Measurements from ENCODE around the gene TSSC4.

TSSC4 gene

GRCh38 chr11:2388431-2389376, 11.8 kb upstream of the TSSC4 start:
- peaks cover 4 to 11% of the 10 kb centered on the region in 2 donors for H3K36me3 ChIP-seq (ENCODE audit: control insufficient read depth in 2 of 2, insufficient read depth in 2 of 2, low read length in 2 of 2)

GRCh38 chr11:2389377-2390026, 11.0 kb upstream of the TSSC4 start:
- peak overlapping the region; percentile 94 for H3K27ac ChIP-seq (ENCODE audit: low read length)
- peaks cover 11 to 15% of the 10 kb centered on the region in 2 donors for H3K36me3 ChIP-seq (ENCODE audit: control insufficient read depth in 2 of 2, insufficient read depth in 2 of 2, low read length in 2 of 2)
- peaks cover 90% of the 10 kb centered on the region for H3K4me1 ChIP-seq (ENCODE audit: control insufficient read depth, insufficient read depth, low read length)
- H3K4me3 ChIP-seq (ENCODE audit: low read length in 2 of 2), result peak overlapping the region; percentile 25 to 49
- H3K9ac ChIP-seq (ENCODE audit: low read length in 2 of 2), result peak overlapping the region; percentile 36 to 57
- H3K9me3 ChIP-seq (ENCODE audit: control insufficient read depth in 2 of 2, low read length in 2 of 2), result no peaks in the 10 kb centered on the region
- H3K27me3 ChIP-seq (ENCODE audit: control insufficient read depth in 1 of 2, insufficient read depth in 2 of 2, low read length in 2 of 2), result no peaks in the 10 kb centered on the region

More at GRCh38 chr11:2388431-2389376, 11.8 kb upstream of the TSSC4 start:
- H3K27ac ChIP-seq (ENCODE audit: low read length), result peak overlapping the region; percentile 94
- H3K4me3 ChIP-seq (ENCODE audit: low read length in 2 of 2), result peak overlapping the region in 1 of 2 donors; percentile 49
- peaks cover 93% of the 10 kb centered on the region for H3K4me1 ChIP-seq (ENCODE audit: control insufficient read depth, insufficient read depth, low read length)
- H3K9ac ChIP-seq (ENCODE audit: low read length in 2 of 2), result peak overlapping the region; percentile 47 to 60
- no peaks in the 10 kb centered on the region for H3K9me3 ChIP-seq (ENCODE audit: control insufficient read depth in 2 of 2, low read length in 2 of 2)
- H3K27me3 ChIP-seq (ENCODE audit: control insufficient read depth in 1 of 2, insufficient read depth in 2 of 2, low read length in 2 of 2), result no peaks in the 10 kb centered on the region

GRCh38 chr11:2390091-2390724, 10.3 kb upstream of the TSSC4 start:
- Histone ChIP-seq H3K4me1 (ENCODE audit: control insufficient read depth, insufficient read depth, low read length) (peaks cover 86% of the 10 kb centered on the region), H3K36me3 (ENCODE audit: control insufficient read depth in 2 of 2, insufficient read depth in 2 of 2, low read length in 2 of 2) (peaks cover 12 to 13% of the 10 kb centered on the region in 2 donors), H3K9me3 (ENCODE audit: control insufficient read depth in 2 of 2, low read length in 2 of 2) (no peaks in the 10 kb centered on the region), H3K9ac (ENCODE audit: low read length in 2 of 2) (peak overlapping the region; percentile 47 to 61), H3K4me3 (ENCODE audit: low read length in 2 of 2) (peak overlapping the region; percentile 40 to 49), H3K27ac (ENCODE audit: low read length) (peak overlapping the region; percentile 94), H3K27me3 (ENCODE audit: control insufficient read depth in 1 of 2, insufficient read depth in 2 of 2, low read length in 2 of 2) (no peaks in the 10 kb centered on the region)

- H3K9me3 ChIP-seq (ENCODE audit: control insufficient read depth in 2 of 2, low read length in 2 of 2), result no peaks in the 10 kb centered on the region
- H3K4me3 ChIP-seq (ENCODE audit: low read length in 2 of 2), result peak overlapping the region; percentile 40 to 49
- peaks cover 81% of the 10 kb centered on the region for H3K4me1 ChIP-seq (ENCODE audit: control insufficient read depth, insufficient read depth, low read length)
- no peaks in the 10 kb centered on the region for H3K27me3 ChIP-seq (ENCODE audit: control insufficient read depth in 1 of 2, insufficient read depth in 2 of 2, low read length in 2 of 2)
- peaks cover 16 to 17% of the 10 kb centered on the region in 2 donors for H3K36me3 ChIP-seq (ENCODE audit: control insufficient read depth in 2 of 2, insufficient read depth in 2 of 2, low read length in 2 of 2)
- H3K9ac ChIP-seq (ENCODE audit: low read length in 2 of 2), result peak overlapping the region; percentile 60 to 61
- peak overlapping the region; percentile 94 for H3K27ac ChIP-seq (ENCODE audit: low read length)
These were observed 9.8 kb upstream of the TSSC4 start for GRCh38 chr11:2390725-2391151.

DNA sequence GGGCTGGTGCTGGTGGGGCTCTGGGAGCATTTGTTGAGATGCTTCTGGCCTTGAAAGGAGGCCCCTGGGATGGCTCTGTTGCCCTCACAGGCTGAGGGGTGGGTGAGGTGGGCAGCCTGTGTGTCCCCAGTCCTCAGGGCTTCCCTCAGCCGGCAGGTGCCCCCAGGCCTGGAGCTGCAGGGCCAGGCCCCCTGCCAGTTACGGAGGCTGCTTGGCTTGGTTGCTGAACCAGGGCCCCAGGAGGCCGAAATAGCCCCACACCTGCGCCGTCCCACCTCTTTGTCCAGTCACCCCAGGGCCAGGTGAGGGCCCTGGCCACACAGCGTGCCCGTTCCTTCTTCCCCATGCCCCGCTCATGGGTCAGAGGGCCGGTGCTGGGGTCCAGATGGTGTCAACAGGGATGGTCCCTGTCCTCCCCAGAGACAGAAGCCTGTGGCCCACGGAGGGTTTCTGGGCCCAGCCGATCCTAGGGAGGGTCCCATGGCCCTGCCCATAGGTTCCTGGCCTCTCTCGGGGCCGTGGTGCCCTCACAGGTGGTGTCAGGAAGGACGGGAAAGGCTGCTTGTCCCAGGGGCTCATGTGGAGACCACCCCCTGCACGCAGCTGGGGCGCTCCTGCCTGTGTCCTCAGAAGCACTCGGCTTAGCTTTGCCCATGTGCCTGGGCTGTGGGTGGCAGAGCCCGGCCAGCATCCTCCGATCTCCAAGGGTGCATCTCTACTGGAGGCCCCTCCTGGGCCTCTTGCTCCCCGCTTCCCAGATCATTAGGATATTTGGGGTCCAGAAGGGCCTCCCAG, 9.2 kb upstream of the TSSC4 start:
- Histone ChIP-seq H3K27ac (ENCODE audit: low read length) (peak overlapping the region; percentile 94), H3K4me3 (ENCODE audit: low read length in 2 of 2) (peak overlapping the region in 1 of 2 donors; percentile 22), H3K9me3 (ENCODE audit: control insufficient read depth in 2 of 2, low read length in 2 of 2) (no peaks in the 10 kb centered on the region), H3K4me1 (ENCODE audit: control insufficient read depth, insufficient read depth, low read length) (peaks cover 74% of the 10 kb centered on the region), H3K27me3 (ENCODE audit: control insufficient read depth in 1 of 2, insufficient read depth in 2 of 2, low read length in 2 of 2) (no peaks in the 10 kb centered on the region), H3K9ac (ENCODE audit: low read length in 2 of 2) (peak overlapping the region; percentile 57 to 60), H3K36me3 (ENCODE audit: control insufficient read depth in 2 of 2, insufficient read depth in 2 of 2, low read length in 2 of 2) (peaks cover 19 to 22% of the 10 kb centered on the region in 2 donors)

DNA sequence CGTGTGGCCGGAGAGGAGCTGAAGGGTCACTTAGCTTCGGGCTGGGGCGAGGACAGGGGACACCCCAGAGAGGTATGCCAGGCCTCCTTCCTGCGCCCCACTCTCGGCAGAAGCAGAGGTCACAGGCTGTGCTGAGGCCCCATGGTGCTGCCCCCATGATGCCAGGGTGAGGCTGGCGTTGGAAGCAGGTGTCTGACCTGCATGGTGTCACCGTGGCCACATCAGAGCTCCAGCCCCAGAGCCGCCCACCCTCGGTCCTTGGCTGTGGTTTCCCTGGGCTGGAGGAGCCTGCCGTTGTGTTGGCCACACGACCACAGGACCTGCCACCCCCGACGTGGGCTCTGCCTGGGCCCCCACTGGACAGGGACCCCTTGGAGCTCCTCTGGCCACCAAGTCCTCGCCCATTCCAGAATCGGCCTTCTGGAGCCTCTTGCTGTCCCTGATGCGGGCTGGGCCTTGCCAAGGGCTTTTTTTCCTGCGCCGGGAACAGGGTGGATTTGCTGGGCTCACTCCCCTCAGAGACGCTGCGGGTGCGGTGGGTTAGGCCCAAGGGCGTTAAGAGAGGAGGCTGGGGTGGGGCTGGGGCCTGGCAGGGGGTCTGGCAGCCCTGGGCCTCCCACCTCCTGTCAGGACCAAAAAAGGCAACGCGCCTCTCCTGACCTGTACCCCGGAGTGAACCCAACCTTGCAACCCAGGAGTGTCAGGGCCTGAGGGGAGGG, 8.2 kb upstream of the TSSC4 start:
- Histone ChIP-seq H3K27ac (ENCODE audit: low read length) (peak overlapping the region; percentile 94), H3K4me3 (ENCODE audit: low read length in 2 of 2) (no peak overlapping the region), H3K9me3 (ENCODE audit: control insufficient read depth in 2 of 2, low read length in 2 of 2) (no peaks in the 10 kb centered on the region), H3K4me1 (ENCODE audit: control insufficient read depth, insufficient read depth, low read length) (peaks cover 64% of the 10 kb centered on the region), H3K9ac (ENCODE audit: low read length in 2 of 2) (peak overlapping the region; percentile 42 to 57), H3K27me3 (ENCODE audit: control insufficient read depth in 1 of 2, insufficient read depth in 2 of 2, low read length in 2 of 2) (no peaks in the 10 kb centered on the region), H3K36me3 (ENCODE audit: control insufficient read depth in 2 of 2, insufficient read depth in 2 of 2, low read length in 2 of 2) (peaks cover 28 to 31% of the 10 kb centered on the region in 2 donors)

DNA sequence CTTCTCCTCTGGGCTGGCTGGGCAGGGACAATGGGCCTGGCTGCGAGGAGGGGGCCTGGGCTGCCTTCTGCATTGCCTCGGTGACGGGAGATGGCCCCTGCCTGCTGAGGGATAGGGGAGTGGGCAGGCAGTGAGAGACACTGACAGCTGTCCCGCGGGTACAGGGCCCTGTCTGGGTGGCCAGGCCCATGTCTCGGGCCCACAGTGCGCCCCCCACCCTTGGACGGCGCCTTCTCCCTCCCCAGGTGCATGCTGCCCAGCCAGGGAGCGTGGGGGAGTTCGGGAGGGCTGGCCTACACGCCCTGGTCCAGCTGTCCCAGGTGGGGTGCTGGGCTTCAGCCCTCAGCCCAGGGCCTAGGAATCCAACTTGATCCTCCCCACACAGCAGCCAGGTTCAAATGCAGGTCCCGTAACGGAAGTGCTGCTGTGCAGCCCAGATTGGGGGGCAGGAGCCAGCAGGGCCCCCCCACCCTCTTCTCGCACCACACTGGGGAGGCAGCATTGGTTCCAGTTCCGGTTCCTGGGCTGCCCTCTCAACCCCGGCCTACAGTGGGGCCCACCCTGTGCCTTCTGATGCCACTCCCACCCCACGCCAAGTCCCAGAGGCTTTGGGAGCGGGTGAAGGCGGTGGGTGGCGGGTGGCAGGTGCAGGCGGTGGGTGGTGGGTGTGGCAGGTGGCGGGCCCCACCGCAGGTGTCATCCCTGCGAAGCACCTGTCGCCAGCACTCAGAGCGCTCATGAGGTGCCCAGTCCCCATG, 7.3 kb upstream of the TSSC4 start:
- Histone ChIP-seq H3K4me3 (ENCODE audit: low read length in 2 of 2) (no peak overlapping the region), H3K9me3 (ENCODE audit: control insufficient read depth in 2 of 2, low read length in 2 of 2) (no peaks in the 10 kb centered on the region), H3K4me1 (ENCODE audit: control insufficient read depth, insufficient read depth, low read length) (peaks cover 55% of the 10 kb centered on the region), H3K27ac (ENCODE audit: low read length) (peak overlapping the region; percentile 94), H3K27me3 (ENCODE audit: control insufficient read depth in 1 of 2, insufficient read depth in 2 of 2, low read length in 2 of 2) (no peaks in the 10 kb centered on the region), H3K9ac (ENCODE audit: low read length in 2 of 2) (no peak overlapping the region), H3K36me3 (ENCODE audit: control insufficient read depth in 2 of 2, insufficient read depth in 2 of 2, low read length in 2 of 2) (peaks cover 28 to 34% of the 10 kb centered on the region in 2 donors)

GRCh38 chr11:2393941-2394817, 6.4 kb upstream of the TSSC4 start:
- H3K36me3 ChIP-seq (ENCODE audit: control insufficient read depth in 2 of 2, insufficient read depth in 2 of 2, low read length in 2 of 2), result peaks cover 30 to 34% of the 10 kb centered on the region in 2 donors
- peaks cover 54% of the 10 kb centered on the region for H3K4me1 ChIP-seq (ENCODE audit: control insufficient read depth, insufficient read depth, low read length)
- no peaks in the 10 kb centered on the region for H3K27me3 ChIP-seq (ENCODE audit: control insufficient read depth in 1 of 2, insufficient read depth in 2 of 2, low read length in 2 of 2)
- no peak overlapping the region for H3K4me3 ChIP-seq (ENCODE audit: low read length in 2 of 2)
- H3K27ac ChIP-seq (ENCODE audit: low read length), result peak overlapping the region; percentile 94
- H3K9me3 ChIP-seq (ENCODE audit: control insufficient read depth in 2 of 2, low read length in 2 of 2), result no peaks in the 10 kb centered on the region
- no peak overlapping the region for H3K9ac ChIP-seq (ENCODE audit: low read length in 2 of 2)

DNA sequence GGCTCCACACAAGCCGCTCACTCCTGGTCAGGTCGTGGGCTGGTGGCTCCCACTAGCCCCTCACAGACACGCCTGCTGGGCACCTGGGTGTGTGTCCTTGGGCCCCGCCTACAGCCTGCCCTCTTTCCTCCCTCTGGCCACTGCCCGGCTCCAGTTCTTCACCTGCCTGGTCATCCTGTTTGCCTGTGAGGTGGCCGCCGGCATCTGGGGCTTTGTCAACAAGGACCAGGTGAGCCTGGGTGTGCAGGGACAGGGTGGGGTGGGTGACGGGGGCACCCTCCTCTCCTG, 5.8 kb upstream of the TSSC4 start:
- H3K27ac ChIP-seq (ENCODE audit: low read length), result peak overlapping the region; percentile 24
- H3K4me1 ChIP-seq (ENCODE audit: control insufficient read depth, insufficient read depth, low read length), result peaks cover 54% of the 10 kb centered on the region
- no peak overlapping the region for H3K9ac ChIP-seq (ENCODE audit: low read length in 2 of 2)
- peaks cover 30 to 34% of the 10 kb centered on the region in 2 donors for H3K36me3 ChIP-seq (ENCODE audit: control insufficient read depth in 2 of 2, insufficient read depth in 2 of 2, low read length in 2 of 2)
- H3K4me3 ChIP-seq (ENCODE audit: low read length in 2 of 2), result no peak overlapping the region
- no peaks in the 10 kb centered on the region for H3K9me3 ChIP-seq (ENCODE audit: control insufficient read depth in 2 of 2, low read length in 2 of 2)
- no peaks in the 10 kb centered on the region for H3K27me3 ChIP-seq (ENCODE audit: control insufficient read depth in 1 of 2, insufficient read depth in 2 of 2, low read length in 2 of 2)
